Activated CD4-positive, alpha-beta T cell treated with anti-CD3 and anti-CD28 coated beads, Interleukin-2, amount 10 ng/mL, durations not matched to agents 7 days and 5 days (primary cell): ENCODE results near the gene TBATA. TPM values are rescaled to one million over a fixed set of nuclear protein-coding genes. Genes with fewer than 3 reads are reported as not detected.

Source experiments
- CTCF ChIA-PET: fragments of 350-600 bp; sonication (Branson Sonifier 250); formaldehyde crosslinking; loops from one replicate; lab custom pipeline; 2021; ENCODE audit warnings: antibody characterized with exemption; lab: Charles Lee
- POLR2A ChIA-PET: fragments of 350-600 bp; sonication (Branson Sonifier 250); formaldehyde crosslinking; loops from one replicate; lab custom pipeline; 2021; ENCODE audit warnings: antibody characterized with exemption; lab: Charles Lee
- DNase-seq: peaks from one replicate; pipeline ENCODE4 v3.0.0-alpha.2; 2020
- H3K27ac Mint-ChIP-seq: one replicate; pipeline ENCODE4 v1.8.0; 2021; ENCODE audit warnings: mild to moderate bottlenecking, moderate library complexity, mixed read lengths
- H3K27me3 Mint-ChIP-seq: one replicate; pipeline ENCODE4 v1.8.0; 2021; ENCODE audit warnings: mixed read lengths
- H3K36me3 Mint-ChIP-seq: one replicate; pipeline ENCODE4 v1.8.0; 2021; ENCODE audit warnings: low read depth, mixed read lengths
- H3K4me1 Mint-ChIP-seq: one replicate; pipeline ENCODE4 v1.8.0; 2021; ENCODE audit warnings: mixed read lengths
- H3K4me3 Mint-ChIP-seq: one replicate; pipeline ENCODE4 v1.8.0; 2021; ENCODE audit warnings: mild to moderate bottlenecking, moderate library complexity, mixed read lengths
- H3K9me3 Mint-ChIP-seq: one replicate; pipeline ENCODE4 v1.8.0; 2021; ENCODE audit warnings: mixed read lengths
- total RNA-seq, 2 experiments: library from RNA; stranded (reverse); gene quantifications; one replicate each; pipeline ENCODE4 v1.2.3, GENCODE V29; 2021

TBATA gene
- total RNA-seq, 2 experiments from 2014 or later = not detected

GRCh38 chr10:70752571-70752970 lies 32.6 kb downstream of the TBATA start:
- H3K9me3 Mint-ChIP-seq = no peaks in the 10 kb centered on the region
- H3K4me1 Mint-ChIP-seq = no peaks in the 10 kb centered on the region
- POLR2A ChIA-PET = no interaction called here
- no peak for DNase-seq
- CTCF ChIA-PET = interaction anchor here (0.8 to 2.0 kb wide), 4 partner anchors 11 to 191 kb away, joined by 3 to 4 read pairs (median 3); no protein-coding TSS in a partner anchor
- H3K27ac Mint-ChIP-seq = no peak overlapping the region
- no peaks in the 10 kb centered on the region for H3K36me3 Mint-ChIP-seq
- H3K27me3 Mint-ChIP-seq = no peaks in the 10 kb centered on the region
- no peak overlapping the region for H3K4me3 Mint-ChIP-seq

- ChIA-PET POLR2A (no interaction called here), CTCF (interaction anchor here (1.2 kb wide), 1 partner anchor 30 kb away, joined by 3 read pairs; no protein-coding TSS in a partner anchor)
- no peaks in the 10 kb centered on the region for H3K36me3 Mint-ChIP-seq
- H3K9me3 Mint-ChIP-seq = no peaks in the 10 kb centered on the region
- no peak overlapping the region for H3K27ac Mint-ChIP-seq
- H3K27me3 Mint-ChIP-seq = no peaks in the 10 kb centered on the region
- no peaks in the 10 kb centered on the region for H3K4me1 Mint-ChIP-seq
- no peak for DNase-seq
- no peak overlapping the region for H3K4me3 Mint-ChIP-seq
Measured at GRCh38 chr10:70751991-70752390, 33.2 kb downstream of the TBATA start.

- Mint-ChIP-seq H3K4me1 (no peaks in the 10 kb centered on the region), H3K9me3 (no peaks in the 10 kb centered on the region), H3K27me3 (no peaks in the 10 kb centered on the region), H3K36me3 (no peaks in the 10 kb centered on the region), H3K27ac (no peak overlapping the region), H3K4me3 (no peak overlapping the region)
- ChIA-PET POLR2A (no interaction called here), CTCF (interaction anchor here (1.2 kb wide), 1 partner anchor 31 kb away, joined by 3 read pairs; no protein-coding TSS in a partner anchor)
- DNase-seq = no peak
Measured at GRCh38 chr10:70751356-70751755, 33.8 kb downstream of the TBATA start.

GRCh38 chr10:70750156-70750703 lies 34.9 kb downstream of the TBATA start:
- Mint-ChIP-seq H3K36me3 (no peaks in the 10 kb centered on the region), H3K9me3 (no peaks in the 10 kb centered on the region), H3K4me1 (no peaks in the 10 kb centered on the region), H3K27me3 (no peaks in the 10 kb centered on the region), H3K4me3 (no peak overlapping the region), H3K27ac (no peak overlapping the region)
- ChIA-PET CTCF (no interaction called here), POLR2A (no interaction called here)
- no peak for DNase-seq

- no peak overlapping the region for H3K4me3 Mint-ChIP-seq
- no peak for DNase-seq
- H3K36me3 Mint-ChIP-seq = no peaks in the 10 kb centered on the region
- ChIA-PET POLR2A (no interaction called here), CTCF (no interaction called here)
- H3K27me3 Mint-ChIP-seq = no peaks in the 10 kb centered on the region
- no peaks in the 10 kb centered on the region for H3K4me1 Mint-ChIP-seq
- H3K9me3 Mint-ChIP-seq = no peaks in the 10 kb centered on the region
- no peak overlapping the region for H3K27ac Mint-ChIP-seq
Measured at GRCh38 chr10:70749756-70750155, 35.4 kb downstream of the TBATA start.

GRCh38 chr10:70748801-70749573 lies 36.2 kb downstream of the TBATA start:
- Mint-ChIP-seq H3K4me1 (no peaks in the 10 kb centered on the region), H3K4me3 (no peak overlapping the region), H3K27me3 (no peaks in the 10 kb centered on the region), H3K36me3 (no peaks in the 10 kb centered on the region), H3K9me3 (no peaks in the 10 kb centered on the region), H3K27ac (no peak overlapping the region)
- no peak for DNase-seq
- ChIA-PET POLR2A (no interaction called here), CTCF (no interaction called here)

GRCh38 chr10:70748305-70748704 lies 36.9 kb downstream of the TBATA start:
- H3K4me1 Mint-ChIP-seq = no peaks in the 10 kb centered on the region
- no peaks in the 10 kb centered on the region for H3K36me3 Mint-ChIP-seq
- no peaks in the 10 kb centered on the region for H3K27me3 Mint-ChIP-seq
- H3K9me3 Mint-ChIP-seq = no peaks in the 10 kb centered on the region
- POLR2A ChIA-PET = no interaction called here
- CTCF ChIA-PET = interaction anchor here (0.5 kb wide), 1 partner anchor 219 kb away, joined by 3 read pairs; no protein-coding TSS in a partner anchor
- H3K27ac Mint-ChIP-seq = no peak overlapping the region
- H3K4me3 Mint-ChIP-seq = no peak overlapping the region
- DNase-seq = no peak

GRCh38 chr10:70747192-70747965 lies 37.8 kb downstream of the TBATA start:
- ChIA-PET POLR2A (no interaction called here), CTCF (no interaction called here)
- Mint-ChIP-seq H3K4me3 (no peak overlapping the region), H3K9me3 (no peaks in the 10 kb centered on the region), H3K4me1 (peaks cover 8% of the 10 kb centered on the region), H3K36me3 (no peaks in the 10 kb centered on the region), H3K27me3 (no peaks in the 10 kb centered on the region), H3K27ac (no peak overlapping the region)
- DNase-seq = no peak

- DNase-seq = no peak
- CTCF ChIA-PET = interaction anchor here (0.8 to 2.4 kb wide), 3 partner anchors 9 to 142 kb away, joined by 3 to 8 read pairs (median 3); no protein-coding TSS in a partner anchor
- Mint-ChIP-seq H3K36me3 (no peaks in the 10 kb centered on the region), H3K27ac (no peak overlapping the region), H3K4me3 (no peak overlapping the region), H3K9me3 (no peaks in the 10 kb centered on the region), H3K27me3 (no peaks in the 10 kb centered on the region), H3K4me1 (peaks cover 13% of the 10 kb centered on the region)
- POLR2A ChIA-PET = no interaction called here
Measured at GRCh38 chr10:70745555-70745954, 39.6 kb downstream of the TBATA start.

- POLR2A ChIA-PET = no interaction called here
- Mint-ChIP-seq H3K9me3 (no peaks in the 10 kb centered on the region), H3K36me3 (no peaks in the 10 kb centered on the region), H3K4me3 (no peak overlapping the region), H3K27me3 (no peaks in the 10 kb centered on the region), H3K27ac (no peak overlapping the region), H3K4me1 (peaks cover 13% of the 10 kb centered on the region)
- CTCF ChIA-PET = interaction anchor here (2.4 kb wide), 1 partner anchor 10 kb away, joined by 8 read pairs; no protein-coding TSS in a partner anchor
- DNase-seq = no peak
Measured at GRCh38 chr10:70744617-70745143, 40.5 kb downstream of the TBATA start.

GRCh38 chr10:70743879-70744278 lies 41.3 kb downstream of the TBATA start:
- Mint-ChIP-seq H3K9me3 (no peaks in the 10 kb centered on the region), H3K27ac (no peak overlapping the region)
- CTCF ChIA-PET = no interaction called here

GRCh38 chr10:70743430-70743788 lies 41.8 kb downstream of the TBATA start:
- H3K27me3 Mint-ChIP-seq = no peaks in the 10 kb centered on the region
- H3K4me3 Mint-ChIP-seq = no peak overlapping the region
- DNase-seq = no peak
- H3K9me3 Mint-ChIP-seq = no peaks in the 10 kb centered on the region
- POLR2A ChIA-PET = no interaction called here
- H3K4me1 Mint-ChIP-seq = peaks cover 13% of the 10 kb centered on the region
- no peak overlapping the region for H3K27ac Mint-ChIP-seq
- H3K36me3 Mint-ChIP-seq = no peaks in the 10 kb centered on the region
- CTCF ChIA-PET = interaction anchor here (0.7 kb wide), 1 partner anchor 34 kb away, joined by 3 read pairs; no protein-coding TSS in a partner anchor

More at GRCh38 chr10:70743879-70744278, 41.3 kb downstream of the TBATA start:
- DNase-seq = no peak
- H3K36me3 Mint-ChIP-seq = no peaks in the 10 kb centered on the region
- peaks cover 13% of the 10 kb centered on the region for H3K4me1 Mint-ChIP-seq
- H3K4me3 Mint-ChIP-seq = no peak overlapping the region
- POLR2A ChIA-PET = no interaction called here
- no peaks in the 10 kb centered on the region for H3K27me3 Mint-ChIP-seq
